HG03039 (cell line): ENCODE results near the gene OSCP1.
"Not testable (repeated sequence)": the region's sequence is repeated elsewhere in the genome, so short reads cannot be mapped to it uniquely, and the experiment has no call there.

Source experiments
- ATAC-seq: cut with Tn5 transposase; IDR thresholded peaks from one replicate; pipeline ENCODE4 v1.9.1; 2021; ENCODE audit warnings: mild to moderate bottlenecking, moderate library complexity; ENCODE audit not compliant: unreplicated experiment

OSCP1 gene

DNA sequence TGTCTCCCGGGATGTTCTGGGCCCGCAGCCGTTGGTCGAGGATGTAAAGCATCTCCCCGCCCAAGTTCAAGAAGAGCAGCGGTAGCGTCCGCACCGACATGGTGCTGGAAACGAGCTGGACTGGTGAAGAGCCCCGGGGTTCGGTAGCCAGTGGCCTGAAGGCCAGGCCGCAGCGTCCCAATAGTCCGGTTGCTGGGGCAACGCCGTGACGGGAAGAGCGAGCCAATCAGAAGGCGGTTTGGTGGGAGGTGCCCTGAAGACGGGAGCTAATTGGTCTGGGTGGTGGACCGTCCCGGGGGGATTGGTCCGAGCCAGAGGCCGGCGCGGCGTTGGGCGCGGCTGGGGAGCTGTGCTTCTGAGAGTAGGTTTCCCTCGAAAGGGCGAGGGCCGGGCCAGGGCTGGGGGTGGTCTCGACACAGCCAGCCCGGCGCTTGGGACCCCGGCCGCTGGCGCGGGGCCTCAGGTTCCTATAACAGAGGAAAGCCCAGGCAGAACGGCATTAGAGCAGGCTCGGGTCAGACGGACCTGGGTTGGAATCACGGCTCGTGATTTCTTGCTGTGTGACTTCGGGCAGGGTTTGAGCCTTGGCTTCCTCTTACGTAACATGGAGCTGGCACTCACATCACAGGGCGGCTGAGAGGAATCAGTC is at the start of gene OSCP1:
TSS of gene OSCP1 (minus strand) at position 182 of the 649 bp plus-strand sequence. CDS start at position 100, 82 bp downstream.
- ATAC-seq, result peak; percentile 94

- ATAC-seq, result no peak
These were observed 47.0 kb upstream of the OSCP1 start for GRCh38 chr1:36497207-36497606.

GRCh38 chr1:36494971-36495370 is 44.7 kb upstream of the OSCP1 start:
- ATAC-seq, result no peak

- no peak for ATAC-seq
These were observed 43.3 kb upstream of the OSCP1 start for GRCh38 chr1:36493524-36493923.

GRCh38 chr1:36492491-36492890 is 42.2 kb upstream of the OSCP1 start:
- ATAC-seq, result no peak

DNA sequence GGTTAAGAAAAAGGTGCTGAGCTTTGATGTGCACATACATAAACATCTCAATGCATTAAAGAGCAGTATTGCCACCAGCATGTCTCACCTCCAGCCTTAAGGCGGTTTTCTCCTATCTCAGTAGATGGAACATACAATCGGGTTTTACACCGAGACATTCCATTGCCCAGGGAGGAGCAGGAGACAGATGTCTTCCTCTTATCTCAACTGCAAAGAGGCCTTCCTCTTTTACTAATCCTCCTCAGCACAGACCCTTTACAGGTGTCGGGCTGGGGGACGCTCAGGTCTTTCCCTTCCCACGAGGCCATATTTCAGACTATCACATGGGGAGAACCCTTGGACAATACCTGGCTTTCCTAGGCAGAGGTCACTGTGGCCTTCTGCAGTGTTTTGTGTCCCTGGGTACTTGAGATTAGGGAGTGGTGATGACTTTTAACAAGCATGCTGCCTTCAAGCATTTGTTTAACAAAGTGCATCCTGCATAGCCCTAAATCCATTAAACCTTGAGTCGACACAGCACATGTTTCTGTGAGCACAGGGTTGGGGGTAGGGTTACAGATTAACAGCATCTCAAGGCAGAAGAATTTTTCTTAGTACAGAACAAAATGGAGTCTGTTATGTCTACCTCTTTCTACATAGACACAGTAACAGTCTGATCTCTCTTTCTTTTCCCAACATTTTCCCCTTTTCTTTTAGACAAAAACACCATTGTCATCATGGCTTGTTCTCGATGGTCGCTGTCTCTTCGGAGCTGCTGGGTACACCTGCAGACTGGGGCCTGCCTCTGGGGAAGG is 39.2 kb upstream of the OSCP1 start:
- not testable (repeated sequence) for ATAC-seq

GRCh38 chr1:36487906-36488305 is 37.7 kb upstream of the OSCP1 start:
- no peak for ATAC-seq

DNA sequence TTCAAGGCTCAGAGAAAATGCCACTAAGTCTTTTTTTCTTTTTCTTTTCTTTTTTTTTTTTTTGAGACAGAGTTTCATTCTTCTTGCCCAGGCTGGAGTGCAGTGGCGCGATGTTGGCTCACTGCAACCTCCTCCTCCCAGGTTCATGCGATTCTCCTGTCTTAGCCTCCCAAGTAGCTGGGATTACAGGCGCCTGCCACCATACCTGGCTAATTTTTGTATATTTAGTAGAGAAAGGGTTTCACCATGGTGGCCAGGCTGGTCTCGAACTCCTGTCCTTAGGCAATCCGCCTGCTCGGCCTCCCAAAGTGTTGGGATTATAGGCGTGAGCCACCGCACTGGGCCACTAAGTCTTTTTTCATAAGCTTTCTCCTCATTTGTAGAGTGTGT is 37.1 kb upstream of the OSCP1 start:
- not testable (repeated sequence) for ATAC-seq

DNA sequence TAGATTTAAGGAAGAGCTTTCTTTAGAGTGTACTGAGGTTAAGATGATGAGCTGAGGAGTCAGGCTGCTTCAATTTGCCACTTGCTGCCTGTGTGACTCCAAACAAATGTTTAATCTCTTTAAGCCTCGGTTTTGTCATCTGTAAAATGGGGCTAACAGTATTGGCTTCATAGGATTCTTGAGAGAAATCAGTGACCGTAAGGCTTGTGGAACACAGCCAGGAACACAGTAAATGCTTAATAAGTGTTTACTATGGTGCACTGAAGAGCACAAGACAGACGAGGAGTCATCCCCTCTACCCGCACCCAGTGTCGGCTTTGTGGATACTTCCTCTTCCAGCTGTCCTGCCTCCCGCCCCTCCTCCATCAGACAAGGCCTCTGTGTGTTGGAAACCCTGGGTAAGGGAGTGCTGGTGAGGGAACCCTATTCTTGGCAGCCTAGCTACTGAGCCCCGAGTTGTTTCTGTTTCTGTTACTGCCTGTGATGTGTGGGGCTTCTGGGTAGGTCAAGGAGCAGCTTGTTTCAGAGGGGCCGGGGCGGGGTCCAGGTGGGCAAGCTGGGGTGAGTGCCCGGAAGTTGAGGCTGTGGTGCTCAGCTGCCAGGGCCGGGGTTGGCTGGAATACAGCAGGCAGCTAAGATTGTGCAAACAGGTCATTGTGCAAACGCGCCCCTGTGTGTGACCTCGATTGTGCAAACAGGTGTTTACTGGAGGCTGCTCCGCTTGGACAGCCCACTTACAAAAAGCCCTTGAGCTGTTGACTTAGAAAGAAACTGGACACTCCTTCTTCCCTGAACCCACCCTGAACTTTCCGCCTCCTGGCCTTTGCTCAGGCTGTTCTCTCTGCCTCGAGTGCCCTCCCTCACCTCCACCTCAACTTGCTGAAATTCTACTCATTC is 36.4 kb upstream of the OSCP1 start:
- no peak for ATAC-seq

DNA sequence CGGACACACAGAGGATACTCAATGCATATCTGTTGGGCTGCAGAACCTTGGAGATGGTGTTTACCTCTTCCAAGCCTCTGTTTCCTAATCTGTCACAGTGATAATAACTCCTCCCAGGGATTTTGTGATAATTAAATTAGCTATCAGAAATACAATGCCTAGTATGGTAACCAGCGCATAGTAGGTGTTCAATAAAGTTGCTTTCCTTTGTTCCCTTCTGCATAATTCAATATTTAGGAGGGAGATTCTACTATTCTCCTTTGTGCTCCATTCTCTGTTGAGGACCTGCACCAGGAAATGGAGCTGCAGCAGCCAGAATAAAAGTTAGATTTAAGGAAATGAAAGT is 35.8 kb upstream of the OSCP1 start:
- no peak for ATAC-seq

- no peak for ATAC-seq
These were observed 33.8 kb upstream of the OSCP1 start for GRCh38 chr1:36484099-36484498.

DNA sequence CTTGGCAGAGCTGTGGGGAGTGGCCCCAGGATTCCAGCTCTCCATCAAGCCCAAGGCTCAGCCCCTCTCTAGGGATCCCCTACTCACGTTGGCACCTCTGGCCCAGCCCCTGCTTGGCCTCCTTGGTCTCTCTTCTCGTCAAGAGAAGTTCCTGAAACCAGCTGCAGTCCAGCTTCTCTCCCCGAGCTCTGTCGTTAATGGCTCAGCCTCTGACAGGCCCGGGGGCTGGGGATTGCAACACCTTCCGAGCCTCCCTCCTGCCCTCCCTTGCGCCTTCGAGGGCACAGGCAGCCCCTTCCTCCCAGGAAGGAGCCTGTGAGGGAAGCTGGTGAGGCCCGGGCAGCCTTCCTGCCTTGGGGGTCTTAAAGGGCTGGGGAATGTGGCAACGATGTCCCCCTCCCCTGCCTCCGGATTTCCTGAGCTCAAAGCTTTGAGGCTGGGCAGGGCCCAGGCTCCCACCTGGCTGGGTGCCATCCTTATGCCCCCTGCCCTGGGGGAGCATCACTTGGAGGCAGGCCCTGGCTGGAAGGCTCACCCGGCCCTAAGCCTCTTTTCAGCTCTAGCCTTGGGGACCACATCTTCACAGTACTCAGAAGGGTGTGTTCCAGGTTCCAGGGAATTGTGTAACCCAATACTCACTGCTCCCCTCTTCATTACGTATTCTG is 32.6 kb upstream of the OSCP1 start, which contains the start of gene CSF3R:
TSS of gene CSF3R (minus strand) at position 190 of the 665 bp plus-strand sequence. CDS start 3,417 bp downstream, outside the sequence.
- no peak for ATAC-seq

- no peak for ATAC-seq
These were observed 31.8 kb upstream of the OSCP1 start for GRCh38 chr1:36481771-36482723.

- ATAC-seq, result no peak
These were observed 30.8 kb upstream of the OSCP1 start for GRCh38 chr1:36481091-36481490.

GRCh38 chr1:36480161-36480560 is 29.9 kb upstream of the OSCP1 start:
- no peak for ATAC-seq

GRCh38 chr1:36479505-36480051 is 29.3 kb upstream of the OSCP1 start:
- no peak for ATAC-seq

- not testable (repeated sequence) for ATAC-seq
These were observed 27.4 kb upstream of the OSCP1 start for GRCh38 chr1:36477615-36478014.

DNA sequence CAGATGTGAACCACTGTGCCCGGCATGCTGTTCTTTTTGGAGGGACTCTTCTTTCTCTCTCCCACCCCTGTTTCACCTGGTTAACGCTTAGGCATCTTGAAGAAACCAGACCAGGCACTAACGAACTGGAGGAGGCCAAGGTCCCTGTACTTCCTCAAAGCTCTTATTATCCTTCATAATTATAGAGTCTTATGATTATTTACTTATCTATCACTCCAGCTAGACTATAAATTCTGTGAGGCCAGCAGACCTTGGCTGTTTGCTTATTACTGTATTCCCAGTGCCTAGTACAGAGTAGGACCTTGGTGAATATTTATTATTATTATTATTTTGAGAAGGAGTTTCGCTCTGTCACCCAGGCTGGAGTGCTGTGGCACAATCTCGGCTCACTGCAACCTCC is 26.7 kb upstream of the OSCP1 start:
- ATAC-seq, result no peak

- ATAC-seq, result no peak
These were observed 25.8 kb upstream of the OSCP1 start for GRCh38 chr1:36475910-36476604.
